GM21786 (cell line): ENCODE data around the gene XPOT.

ENCODE experiments used
- ATAC-seq: cut with Tn5 transposase; IDR thresholded peaks from one replicate; pipeline ENCODE4 v1.9.1; 2021; ENCODE audit not compliant: unreplicated experiment

Gene XPOT

GRCh38 chr12:64461634-64462414 is 57.6 kb downstream of the XPOT start:
- ATAC-seq = no peak

DNA sequence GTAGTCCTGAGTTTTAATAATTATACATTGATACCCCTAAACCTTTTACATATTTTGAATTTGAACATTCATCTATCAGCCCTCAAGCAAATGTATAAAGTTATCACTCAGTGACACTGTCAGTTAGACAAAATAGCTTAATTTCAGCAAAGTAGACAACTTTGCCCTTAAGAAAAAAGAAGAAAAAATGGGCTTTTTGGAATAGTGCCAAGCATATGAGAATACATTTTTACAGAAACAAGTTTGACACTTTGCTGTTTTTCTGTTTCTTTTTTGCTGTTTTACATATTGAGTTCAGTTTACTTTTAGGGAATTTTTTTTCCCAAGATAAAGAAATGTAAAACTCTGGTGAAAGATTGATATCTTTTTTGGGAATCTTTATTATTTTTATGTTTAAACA is 62.0 kb downstream of the XPOT start:
- no peak for ATAC-seq

DNA sequence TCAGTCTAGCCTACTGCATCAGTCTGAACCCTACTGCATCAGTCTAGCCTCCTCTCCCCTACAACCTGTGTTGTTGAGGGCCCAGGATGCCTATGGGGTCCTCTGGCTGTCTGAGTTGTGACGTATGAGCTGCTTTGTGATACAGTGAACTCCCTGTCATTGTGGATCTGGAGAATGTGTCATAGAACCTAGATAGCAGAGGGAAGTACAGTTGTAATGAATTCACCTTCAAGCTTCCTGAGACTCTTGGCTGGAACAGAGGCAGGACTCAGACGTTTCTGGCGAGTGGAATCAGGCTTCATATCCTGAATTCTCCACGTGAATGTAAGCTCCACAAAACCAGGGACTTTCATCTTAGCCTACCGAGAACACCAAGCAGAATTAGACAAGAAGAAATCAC is 64.8 kb downstream of the XPOT start:
- no peak for ATAC-seq

- no peak for ATAC-seq
Measured at GRCh38 chr12:64469455-64470142, 65.4 kb downstream of the XPOT start.

DNA sequence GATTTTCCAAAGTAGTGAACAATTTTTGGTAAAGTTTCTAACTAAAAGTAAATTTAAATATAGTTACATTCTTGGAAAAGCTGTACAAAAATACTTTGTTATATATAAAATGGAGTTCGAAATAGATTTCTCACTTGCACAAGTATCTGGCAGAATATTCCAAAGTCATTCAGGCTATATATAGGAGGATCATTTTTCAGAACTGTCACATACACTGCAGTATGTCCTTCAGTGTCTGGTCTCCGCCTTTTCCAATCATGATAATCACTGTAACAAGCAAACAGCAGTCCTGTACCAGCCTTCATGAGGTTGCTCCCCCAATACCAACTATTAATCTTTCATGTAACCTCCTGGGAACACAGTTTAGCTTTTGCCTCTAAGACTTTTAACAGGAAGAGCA is 66.3 kb downstream of the XPOT start:
- ATAC-seq = no peak

DNA sequence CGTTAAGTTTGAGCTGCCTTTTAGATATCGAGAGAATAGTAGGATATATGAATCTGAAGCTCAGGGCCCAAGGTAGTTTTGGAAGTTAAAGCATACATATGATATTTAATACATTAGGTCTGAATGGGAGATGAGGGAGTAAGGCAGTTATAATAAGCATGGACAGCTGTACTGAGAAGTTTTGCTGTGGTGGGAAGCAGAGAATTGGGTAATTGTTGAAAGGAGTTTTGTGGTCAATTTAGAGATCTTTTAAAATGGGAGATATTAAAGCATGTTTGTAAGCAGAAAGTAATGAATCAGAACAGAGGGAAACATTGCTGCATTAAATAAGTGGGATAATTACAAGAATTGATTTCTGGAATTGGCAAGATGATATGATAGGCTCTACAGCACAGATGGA is 69.0 kb downstream of the XPOT start:
- no peak for ATAC-seq

DNA sequence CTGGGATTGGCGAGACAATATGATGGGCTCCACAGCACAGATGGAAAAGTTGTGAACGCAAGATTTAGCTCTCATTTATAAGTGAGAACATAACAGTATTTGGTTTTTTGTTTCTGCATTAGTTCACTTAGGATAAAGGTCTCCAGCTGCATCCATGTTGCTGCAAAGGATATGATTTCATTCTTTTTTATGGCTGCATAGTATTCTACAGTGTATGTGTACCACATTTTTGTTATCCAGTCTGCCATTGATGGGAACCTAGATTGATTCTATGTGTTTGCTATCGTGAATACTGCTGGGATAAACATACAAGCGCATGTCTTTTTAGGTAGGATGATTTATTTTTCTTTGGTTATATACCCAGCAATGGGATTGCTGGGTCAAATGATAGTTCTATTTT is 71.3 kb downstream of the XPOT start:
- no peak for ATAC-seq

DNA sequence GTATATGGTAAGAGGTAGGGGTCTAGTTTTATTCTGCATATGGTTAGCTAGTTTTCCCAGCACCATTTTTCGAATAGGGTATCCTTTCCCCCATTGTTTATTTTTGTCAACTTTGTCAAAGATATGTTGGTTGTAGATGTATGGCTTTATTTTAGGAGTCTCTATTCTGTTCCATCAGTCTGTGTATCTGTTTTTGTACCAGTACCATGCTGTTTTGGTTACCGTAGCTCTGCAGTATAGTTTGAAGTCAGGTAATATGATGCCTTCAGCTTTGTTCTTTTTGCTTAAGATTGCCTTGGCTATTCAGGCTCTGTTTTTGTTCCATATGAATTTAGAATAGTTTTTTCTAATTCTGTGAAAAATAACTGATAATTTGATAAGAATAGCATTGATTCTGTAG is 72.7 kb downstream of the XPOT start:
- no peak for ATAC-seq

DNA sequence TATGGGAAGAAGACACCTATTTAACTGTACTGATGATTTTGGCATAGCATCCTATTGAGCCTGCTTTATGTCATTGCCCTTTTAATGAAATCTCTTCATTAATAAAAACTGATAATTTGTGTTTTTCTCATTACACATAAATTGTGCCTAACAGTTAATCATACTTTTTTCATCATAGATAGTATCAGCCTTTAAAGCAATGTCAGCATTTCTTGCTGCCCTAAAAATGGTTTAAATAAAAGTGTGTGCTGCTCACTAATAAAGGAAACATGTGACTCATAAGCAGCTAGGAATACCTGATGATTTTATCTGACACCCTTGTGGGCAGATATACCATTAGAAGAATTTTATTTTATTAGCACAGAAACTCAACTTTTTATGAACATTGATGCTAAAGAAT is 74.5 kb downstream of the XPOT start:
- no peak for ATAC-seq

DNA sequence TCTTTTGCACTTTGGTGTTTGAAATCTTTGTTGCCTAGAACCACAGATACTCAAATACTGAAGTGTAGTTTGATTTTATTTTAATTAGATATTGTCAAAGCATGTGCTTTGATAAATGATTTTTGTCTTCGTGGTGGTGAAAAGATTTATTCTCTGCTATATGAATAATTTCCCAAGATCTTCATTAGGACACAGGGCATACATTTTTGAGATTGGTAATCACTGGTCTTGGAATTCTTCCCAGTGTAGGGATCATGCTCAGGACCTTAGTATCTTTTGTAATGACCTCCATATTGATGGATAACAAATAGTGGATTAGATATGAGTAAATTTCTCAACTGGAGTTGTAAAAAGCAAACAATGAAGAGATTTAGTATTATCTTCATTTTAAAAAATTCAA is 76.0 kb downstream of the XPOT start:
- no peak for ATAC-seq

DNA sequence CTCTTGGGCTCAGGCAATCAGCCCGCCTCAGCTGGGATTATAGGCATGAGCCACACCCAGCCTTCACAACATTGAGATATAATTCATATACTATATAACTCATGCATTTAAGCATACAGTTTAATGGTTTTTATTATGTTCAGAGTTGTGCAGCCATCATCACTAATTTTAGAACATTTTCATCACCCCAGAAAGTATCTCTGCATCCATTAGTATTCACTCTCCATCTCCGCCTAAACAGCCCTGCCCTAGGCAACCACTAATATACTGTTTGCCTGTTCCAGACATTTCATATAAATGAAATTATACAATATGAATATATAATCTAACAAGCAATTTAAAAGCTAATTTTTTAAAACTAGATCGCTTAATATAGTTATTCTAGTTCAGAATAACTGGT is 82.5 kb downstream of the XPOT start:
- no peak for ATAC-seq

GRCh38 chr12:64491718-64492117 is 87.5 kb downstream of the XPOT start:
- ATAC-seq = no peak

DNA sequence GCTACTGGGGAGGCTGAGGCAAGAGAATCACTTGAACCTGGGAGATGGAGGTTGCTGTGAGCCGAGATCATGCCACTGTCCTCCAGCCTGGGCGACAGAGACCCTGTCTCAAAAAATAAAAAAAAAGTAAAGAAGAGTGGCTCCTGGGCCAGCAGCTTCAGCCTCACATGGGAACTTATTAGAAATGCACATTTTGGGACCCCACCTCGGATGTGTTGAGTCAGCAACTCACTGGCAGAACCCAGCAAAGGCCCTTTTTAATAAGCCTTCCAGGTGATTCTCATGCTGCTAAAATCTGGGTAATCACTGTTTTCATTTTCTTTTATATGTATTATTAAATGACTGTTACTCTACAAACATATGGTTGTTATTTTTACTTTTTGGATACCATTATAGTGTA is 89.3 kb downstream of the XPOT start:
- no peak for ATAC-seq

DNA sequence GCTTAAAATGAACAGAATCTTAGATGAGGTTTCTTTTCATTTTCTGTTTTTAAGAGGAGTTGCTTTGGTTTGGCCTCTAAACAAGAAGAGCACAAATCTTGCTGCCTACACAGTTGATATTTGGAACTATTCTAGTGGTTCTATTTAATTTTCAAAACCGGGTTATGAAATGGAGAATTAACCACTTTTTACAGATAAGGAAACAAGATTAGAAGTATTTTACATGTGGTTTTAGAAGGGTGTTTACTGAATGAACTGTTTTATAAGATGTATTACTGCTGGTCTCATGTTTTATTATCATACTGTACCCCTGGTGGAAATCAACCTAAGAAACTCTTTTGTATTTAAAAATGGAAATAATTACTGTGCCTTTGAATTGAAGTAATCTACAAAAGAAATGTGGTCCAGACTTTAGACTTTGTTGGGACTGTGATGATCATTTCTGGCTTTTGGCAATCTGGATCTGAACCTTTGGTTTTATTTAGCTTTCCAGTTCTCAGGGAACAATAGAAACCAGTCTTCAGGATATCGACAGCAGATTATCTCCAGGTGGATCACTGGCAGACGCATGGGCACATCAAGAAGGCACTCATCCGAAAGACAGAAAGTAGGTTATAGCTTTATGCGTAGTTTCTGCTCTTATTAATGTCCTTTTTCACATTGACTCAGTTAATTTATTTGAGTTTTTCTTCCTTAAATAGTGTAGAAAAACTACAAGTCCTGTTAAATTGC is 91.0 kb downstream of the XPOT start:
- no peak for ATAC-seq

- no peak for ATAC-seq
Measured at GRCh38 chr12:64496839-64497400, 92.7 kb downstream of the XPOT start.

GRCh38 chr12:64497484-64497883 is 93.3 kb downstream of the XPOT start:
- ATAC-seq = no peak

GRCh38 chr12:64497903-64498302 is 93.7 kb downstream of the XPOT start:
- no peak for ATAC-seq

GRCh38 chr12:64500394-64500793 is 96.2 kb downstream of the XPOT start:
- no peak for ATAC-seq
